ENCODE results near the gene KDM4B. TPM values are rescaled to one million over a fixed set of nuclear protein-coding genes. Genes with fewer than 3 reads are reported as not detected.

Gene KDM4B
- total and polyA plus RNA-seq, 2 donors (not counting 1 experiment from before 2014, with no cell fraction given): 75.5 to 205 TPM

GRCh38 chr19:5172859-5173630 lies 204.1 kb downstream of the KDM4B start:
- no peak overlapping the region for H3K4me3 ChIP-seq (ENCODE audit: control extremely low read depth in 1 of 5, extremely low read depth in 1 of 5, insufficient read depth in 1 of 5, low read depth in 2 of 5, low read length in 4 of 5)
- H3K36me3 ChIP-seq (replicated peaks in 1 of 2; ENCODE audit: control extremely low read depth in 1 of 2, control insufficient read depth in 1 of 2, extremely low read depth in 1 of 2, insufficient read depth in 2 of 2, low read length in 1 of 2): no peaks in the 10 kb centered on the region
- H4K20me1 ChIP-seq (ENCODE audit: control insufficient read depth, insufficient read depth, low read length, poor library complexity, severe bottlenecking): no peaks in the 10 kb centered on the region
- H3K4me1 ChIP-seq (ENCODE audit: control insufficient read depth in 2 of 2, insufficient read depth in 2 of 2, low read length in 2 of 2): no peaks in the 10 kb centered on the region
- peaks cover 8% of the 10 kb centered on the region for H3K27me3 Mint-ChIP-seq
- no peak overlapping the region for H2AFZ ChIP-seq (ENCODE audit: insufficient read depth, low read depth, low read length, poor library complexity, severe bottlenecking)
- peaks cover 0 to 18% (median 0%) of the 10 kb centered on the region in 3 donors for H3K9me3 ChIP-seq (ENCODE audit: control extremely low read depth in 1 of 3, control insufficient read depth in 2 of 3, insufficient read depth in 1 of 3, low read length in 2 of 3)
- H3K4me2 ChIP-seq (replicated peaks; ENCODE audit: low read depth, low read length, poor library complexity, severe bottlenecking): no peak overlapping the region
- H3K79me2 ChIP-seq (ENCODE audit: control insufficient read depth, insufficient read depth, low read length): no peaks in the 10 kb centered on the region
- DNase-seq (no peak), ATAC-seq (ENCODE audit: low read depth) (no peak)
- H3K9ac ChIP-seq (ENCODE audit: low read length): no peak overlapping the region
- H3K27ac Mint-ChIP-seq: no peak overlapping the region
- no peak overlapping the region for H3K4me3 Mint-ChIP-seq
- no peak for TF ChIP-seq EZH2 (IDR thresholded peaks at IDR 0.05; ENCODE audit: borderline replicate concordance, insufficient read depth, low read depth, low read length, poor library complexity, severe bottlenecking)
- TF ChIP-seq CTCF (IDR thresholded peaks at IDR 0.05): no peak
- CTCF ChIA-PET: no interaction called here
- H3K27me3 ChIP-seq (replicated peaks in 1 of 4; ENCODE audit: control extremely low read depth in 1 of 4, control insufficient read depth in 3 of 4, insufficient read depth in 4 of 4, low read length in 3 of 4): no peaks in the 10 kb centered on the region
- H3K4me1 Mint-ChIP-seq: no peaks in the 10 kb centered on the region
- intact Hi-C loops (cut with micrococcal nuclease): no loop called here
- POLR2A ChIA-PET: no interaction called here
- H3K27ac ChIP-seq (ENCODE audit: low read length in 2 of 2): no peak overlapping the region
- H3K9me3 Mint-ChIP-seq (ENCODE audit: insufficient read depth): no peaks in the 10 kb centered on the region
- WGBS (ENCODE audit: insufficient coverage): 42% methylated on average over 2 of the region's 8 CpGs

DNA sequence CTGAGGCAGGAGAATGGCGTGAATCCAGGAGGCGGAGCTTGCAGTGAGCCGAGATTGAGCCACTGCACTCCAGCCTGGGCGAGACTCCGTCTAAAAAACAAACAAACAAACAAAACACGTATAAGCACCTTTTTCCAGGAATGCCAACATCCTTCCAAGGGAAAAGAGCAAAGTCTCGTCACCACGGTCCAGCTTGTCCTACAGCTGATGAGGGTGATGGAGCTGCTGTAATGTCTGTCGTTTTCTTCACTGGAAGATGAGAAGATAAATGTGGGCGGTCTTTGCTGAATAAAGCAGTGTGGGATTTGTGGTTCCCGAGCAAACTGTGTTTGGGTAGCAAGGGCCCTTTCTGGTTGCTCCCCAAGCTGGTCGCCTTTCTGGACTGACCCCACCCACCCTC lies 205.1 kb downstream of the KDM4B start:
- Mint-ChIP-seq H3K27ac (no peak overlapping the region), H3K4me1 (no peaks in the 10 kb centered on the region), H3K27me3 (peaks cover 8% of the 10 kb centered on the region), H3K9me3 (ENCODE audit: insufficient read depth) (no peaks in the 10 kb centered on the region), H3K4me3 (no peak overlapping the region)
- H2AFZ ChIP-seq (ENCODE audit: insufficient read depth, low read depth, low read length, poor library complexity, severe bottlenecking): no peak overlapping the region
- H3K9ac ChIP-seq (ENCODE audit: low read length): no peak overlapping the region
- no peaks in the 10 kb centered on the region for H3K4me1 ChIP-seq (ENCODE audit: control insufficient read depth in 2 of 2, insufficient read depth in 2 of 2, low read length in 2 of 2)
- no peaks in the 10 kb centered on the region for H3K27me3 ChIP-seq (replicated peaks in 1 of 4; ENCODE audit: control extremely low read depth in 1 of 4, control insufficient read depth in 3 of 4, insufficient read depth in 4 of 4, low read length in 3 of 4)
- H4K20me1 ChIP-seq (ENCODE audit: control insufficient read depth, insufficient read depth, low read length, poor library complexity, severe bottlenecking): no peaks in the 10 kb centered on the region
- intact Hi-C loops (cut with micrococcal nuclease): no loop called here
- no peak for ATAC-seq (ENCODE audit: low read depth)
- no peaks in the 10 kb centered on the region for H3K36me3 ChIP-seq (replicated peaks in 1 of 2; ENCODE audit: control extremely low read depth in 1 of 2, control insufficient read depth in 1 of 2, extremely low read depth in 1 of 2, insufficient read depth in 2 of 2, low read length in 1 of 2)
- H3K4me3 ChIP-seq (ENCODE audit: control extremely low read depth in 1 of 5, extremely low read depth in 1 of 5, insufficient read depth in 1 of 5, low read depth in 2 of 5, low read length in 4 of 5): no peak overlapping the region
- POLR2A ChIA-PET: no interaction called here
- no peak overlapping the region for H3K4me2 ChIP-seq (replicated peaks; ENCODE audit: low read depth, low read length, poor library complexity, severe bottlenecking)
- H3K27ac ChIP-seq (ENCODE audit: low read length in 2 of 2): no peak overlapping the region
- CTCF ChIA-PET: interaction anchor here (0.6 kb wide), 1 partner anchor 408 kb away, joined by 4 read pairs; no protein-coding TSS in a partner anchor
- no peak for TF ChIP-seq EZH2 (IDR thresholded peaks at IDR 0.05; ENCODE audit: borderline replicate concordance, insufficient read depth, low read depth, low read length, poor library complexity, severe bottlenecking)
- TF ChIP-seq CTCF (IDR thresholded peaks at IDR 0.05): no peak
- H3K9me3 ChIP-seq (ENCODE audit: control extremely low read depth in 1 of 3, control insufficient read depth in 2 of 3, insufficient read depth in 1 of 3, low read length in 2 of 3): peaks cover 0 to 15% (median 0%) of the 10 kb centered on the region in 3 donors
- no peak for DNase-seq
- WGBS (ENCODE audit: insufficient coverage): 81% methylated on average over 5 of the region's 12 CpGs
- H3K79me2 ChIP-seq (ENCODE audit: control insufficient read depth, insufficient read depth, low read length): no peaks in the 10 kb centered on the region

All from B cell (primary cell).